GM18502 (cell line): ENCODE measurements around the gene SULT6B1.
A peak's percentile ranks its signal among the peaks of the same experiment; 100 is the strongest.
"Not testable (repeated sequence)": the region's sequence is repeated elsewhere in the genome, so short reads cannot be mapped to it uniquely, and the experiment has no call there.

Experiments
- ATAC-seq: cut with Tn5 transposase; IDR thresholded peaks from one replicate; pipeline ENCODE4 v1.9.1; 2021; ENCODE audit warnings: mild to moderate bottlenecking; ENCODE audit not compliant: unreplicated experiment, poor library complexity

Gene SULT6B1, protein sequence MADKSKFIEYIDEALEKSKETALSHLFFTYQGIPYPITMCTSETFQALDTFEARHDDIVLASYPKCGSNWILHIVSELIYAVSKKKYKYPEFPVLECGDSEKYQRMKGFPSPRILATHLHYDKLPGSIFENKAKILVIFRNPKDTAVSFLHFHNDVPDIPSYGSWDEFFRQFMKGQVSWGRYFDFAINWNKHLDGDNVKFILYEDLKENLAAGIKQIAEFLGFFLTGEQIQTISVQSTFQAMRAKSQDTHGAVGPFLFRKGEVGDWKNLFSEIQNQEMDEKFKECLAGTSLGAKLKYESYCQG

DNA sequence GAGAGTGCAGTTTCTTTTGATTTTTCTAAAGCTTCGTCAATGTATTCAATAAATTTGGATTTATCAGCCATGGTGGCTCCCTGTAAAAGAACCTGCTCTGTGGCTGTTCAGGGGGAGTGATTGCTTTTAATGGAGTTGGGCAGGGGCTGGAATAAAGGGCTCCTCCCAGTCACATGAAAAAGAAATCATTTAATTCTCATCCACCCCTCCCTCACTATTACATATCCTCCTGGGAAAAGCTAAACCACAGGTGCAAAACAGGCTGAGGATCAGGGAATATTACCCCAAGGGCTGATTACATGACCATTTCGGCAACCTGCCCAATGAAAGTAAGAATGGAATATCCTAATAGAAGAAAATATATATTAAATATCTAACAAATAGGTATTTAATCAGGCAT lies at the start of gene SULT6B1:
SULT6B1 (minus strand) TSS at position 101 of the 400 bp plus-strand sequence; CDS start at position 71, 30 bp downstream.
- ATAC-seq: no peak

- no peak for ATAC-seq
Measured at GRCh38 chr2:37232131-37232933, 43.9 kb upstream of the SULT6B1 start.

DNA sequence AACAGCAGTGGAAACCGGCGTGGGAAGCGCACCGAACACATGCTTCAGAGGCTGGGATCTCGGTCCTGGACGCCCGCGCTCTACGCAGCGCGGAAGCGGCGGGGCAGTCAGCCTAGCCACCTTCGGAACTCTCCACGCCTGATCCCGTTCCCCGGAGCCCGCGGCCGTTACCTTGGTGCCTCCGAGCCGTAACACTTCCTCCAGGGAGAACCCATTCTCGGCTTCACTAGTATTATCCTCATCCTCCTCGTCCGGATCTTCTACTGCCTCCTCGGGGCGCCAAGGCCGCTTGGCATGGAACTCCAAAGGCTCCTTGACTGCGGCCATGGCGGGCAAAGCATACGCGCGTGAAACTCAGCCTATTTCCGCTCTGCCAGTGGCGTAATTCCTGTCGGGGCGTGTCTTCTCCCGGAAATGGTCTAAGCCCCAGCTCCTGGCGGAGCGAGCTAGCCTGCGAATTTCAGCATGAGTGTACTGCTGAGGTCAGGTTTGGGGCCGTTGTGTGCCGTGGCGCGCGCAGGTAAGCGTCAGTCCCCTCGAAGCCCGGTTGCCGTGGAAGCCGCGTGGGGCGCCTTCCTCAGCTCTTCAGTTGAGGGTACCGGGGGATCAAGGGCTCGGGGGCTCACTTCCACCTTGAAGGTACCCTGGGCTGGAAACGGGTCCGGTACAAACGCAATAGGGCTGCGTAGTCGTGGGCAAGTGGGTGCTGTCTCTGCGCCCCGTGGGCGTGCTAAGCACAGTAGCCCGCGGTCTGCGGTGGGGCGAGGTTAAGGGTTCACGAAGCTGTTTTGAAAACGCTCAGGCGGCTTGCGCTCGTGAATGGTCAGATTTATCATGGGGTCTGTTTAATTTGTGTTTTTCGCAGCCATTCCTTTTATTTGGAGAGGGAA lies 43.0 kb upstream of the SULT6B1 start, which contains the start of the genes CEBPZ and NDUFAF7:
CEBPZ (minus strand) TSS at position 356 of the 890 bp plus-strand sequence; CDS start at position 327, 29 bp downstream.
NDUFAF7 (plus strand) TSS at position 418 of the 890 bp plus-strand sequence; CDS start at position 466, 48 bp downstream.
- peak; percentile 93 for ATAC-seq

DNA sequence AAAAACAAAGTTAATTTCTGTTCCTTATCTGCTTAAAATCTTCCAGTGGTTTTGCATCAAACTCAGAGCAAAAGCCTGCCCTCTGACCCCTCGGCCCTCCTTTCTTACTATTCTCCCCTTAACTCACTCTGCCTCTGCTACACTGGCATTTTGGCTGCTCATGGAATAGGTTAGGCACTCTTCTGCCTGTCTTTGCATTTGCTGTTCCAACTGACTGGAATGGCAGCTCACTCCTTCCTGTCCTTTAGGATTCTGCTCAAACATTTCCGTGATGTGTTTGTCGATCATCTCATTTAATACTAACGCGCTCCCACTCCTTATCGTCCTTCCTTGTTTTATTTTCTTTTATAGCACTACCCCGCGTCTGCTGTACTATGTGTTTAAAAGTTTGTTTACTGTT lies 42.1 kb upstream of the SULT6B1 start:
- ATAC-seq: no peak

DNA sequence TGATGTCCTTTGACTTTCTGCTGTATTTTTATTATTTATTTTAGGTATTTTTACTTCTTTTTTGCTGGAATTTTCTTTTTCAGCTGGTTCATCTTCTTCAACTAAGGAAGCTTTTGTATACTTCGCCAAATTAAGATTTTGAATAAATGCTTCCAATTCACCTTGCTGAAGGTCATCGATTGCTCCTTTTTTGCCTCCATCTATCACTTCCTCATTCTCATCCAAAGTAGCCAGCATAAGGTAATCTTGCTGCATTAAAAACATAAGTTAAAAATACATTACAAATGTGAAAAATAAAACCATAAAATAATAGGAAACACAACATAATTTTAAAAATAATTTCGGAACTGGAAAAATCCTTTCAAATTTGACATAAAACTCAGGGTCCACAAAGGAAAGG lies 40.3 kb upstream of the SULT6B1 start:
- ATAC-seq: no peak

DNA sequence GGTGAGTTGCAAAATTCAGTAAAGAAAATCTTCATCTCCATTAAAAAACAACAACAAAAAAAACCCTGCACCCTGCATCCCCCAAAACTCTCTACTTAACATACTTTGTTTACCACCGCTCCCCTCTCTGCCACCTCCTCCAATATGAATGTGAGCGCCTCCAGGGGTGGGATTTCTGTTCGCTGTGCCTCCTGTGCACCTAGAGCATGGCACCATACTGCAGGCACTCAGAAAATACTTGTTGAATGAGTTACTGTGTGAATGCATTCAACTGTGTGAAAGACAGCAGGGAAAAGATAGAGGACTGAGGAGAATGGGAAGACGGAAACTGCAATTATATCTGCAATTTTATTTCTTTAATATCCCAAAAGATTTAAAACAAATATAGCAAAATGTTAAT lies 38.4 kb upstream of the SULT6B1 start:
- no peak for ATAC-seq

- not testable (repeated sequence) for ATAC-seq
Measured at GRCh38 chr2:37225129-37225528, 36.7 kb upstream of the SULT6B1 start.

DNA sequence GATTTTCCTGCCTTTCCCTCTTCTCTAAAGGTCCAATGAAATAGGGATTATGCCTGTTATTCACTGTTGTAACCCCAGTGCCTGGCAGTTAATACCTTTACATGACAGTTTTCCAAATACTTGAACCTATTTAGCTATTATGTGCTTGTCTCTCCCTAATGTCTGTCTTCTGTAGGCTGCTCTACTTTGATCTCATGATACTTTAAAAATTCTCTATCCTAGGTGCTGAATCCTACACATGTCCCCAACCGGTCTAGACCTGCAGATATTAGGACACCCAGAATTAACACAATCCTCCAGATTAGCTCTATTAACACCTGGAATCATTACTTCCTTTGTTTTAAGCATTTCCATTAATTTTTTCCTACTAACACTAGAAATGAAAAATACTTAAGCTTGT lies 35.6 kb upstream of the SULT6B1 start:
- no peak for ATAC-seq

DNA sequence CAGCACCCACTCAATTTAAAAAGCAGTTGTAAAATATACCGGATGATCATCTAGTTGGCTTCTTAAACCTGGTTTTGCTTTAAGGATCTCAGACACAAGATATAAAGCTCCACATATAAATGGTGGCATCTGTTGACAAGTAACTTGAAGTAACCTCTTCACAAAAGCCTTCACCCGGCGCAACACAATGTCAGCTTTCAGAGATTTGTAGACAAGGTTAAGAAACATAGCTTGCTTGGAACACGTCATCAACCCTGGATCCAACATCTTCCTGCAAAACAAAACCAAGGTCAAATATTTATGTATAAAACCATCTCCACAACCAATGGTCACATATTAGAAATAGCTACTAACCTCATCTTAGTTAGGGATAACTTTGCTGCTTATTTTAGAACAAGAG lies 34.7 kb upstream of the SULT6B1 start:
- no peak for ATAC-seq

DNA sequence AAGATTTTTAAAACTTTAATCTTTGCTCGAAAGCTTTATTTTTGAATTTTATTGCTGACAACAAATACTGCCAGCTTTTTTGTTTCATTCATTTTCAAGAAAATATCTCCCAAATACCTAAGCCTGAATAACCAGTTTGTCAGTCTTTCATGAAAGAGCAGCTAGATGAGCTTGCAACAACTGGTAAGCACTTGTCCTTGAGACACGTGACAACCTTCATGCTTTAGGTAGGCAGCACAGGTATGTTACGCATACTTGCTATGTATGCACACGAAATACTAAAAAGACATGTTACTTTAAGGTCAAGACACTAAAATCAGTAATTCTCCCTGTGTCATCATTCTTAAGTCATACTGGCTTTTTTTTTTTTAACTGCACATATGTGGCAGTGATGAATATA lies 30.6 kb upstream of the SULT6B1 start:
- ATAC-seq: no peak

DNA sequence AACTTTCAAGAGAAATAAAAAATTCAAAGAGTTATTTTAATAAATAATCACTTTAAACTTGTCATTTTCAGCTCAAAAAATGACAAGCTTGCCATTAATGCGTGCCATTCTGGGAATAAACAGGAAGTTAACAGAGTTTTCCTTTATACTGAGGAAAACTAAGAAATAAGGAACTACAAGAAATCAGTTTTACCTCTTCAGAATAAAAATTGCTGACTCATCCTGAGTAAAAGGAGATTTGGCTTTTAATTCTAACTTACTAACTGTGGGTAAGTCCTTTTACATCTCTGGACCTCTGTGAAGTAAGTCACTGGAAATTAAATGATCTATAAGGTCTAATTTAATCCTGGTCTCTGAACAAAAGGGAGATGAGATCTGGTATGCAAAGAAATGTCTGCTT lies 26.8 kb upstream of the SULT6B1 start:
- no peak for ATAC-seq

DNA sequence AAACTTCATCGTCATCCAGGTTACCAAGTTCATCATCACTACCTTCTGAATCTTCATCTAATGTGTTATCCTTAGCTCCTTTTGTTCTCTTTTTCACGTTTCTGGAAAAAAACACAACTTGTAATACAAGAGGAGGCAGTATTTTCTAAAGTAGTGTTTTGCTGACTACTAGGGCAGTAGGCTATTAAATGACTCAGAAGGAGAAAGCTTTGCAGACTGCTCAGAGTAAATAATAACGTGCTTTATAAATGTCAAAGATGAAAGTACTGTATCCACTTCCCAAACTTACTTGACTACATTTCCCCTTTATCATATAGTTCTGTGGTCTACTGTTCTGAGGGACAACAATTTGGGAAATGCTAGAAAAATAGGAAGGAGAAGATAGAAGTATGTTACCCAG lies 23.5 kb upstream of the SULT6B1 start:
- ATAC-seq: no peak

GRCh38 chr2:37211212-37211611 lies 22.7 kb upstream of the SULT6B1 start:
- no peak for ATAC-seq

GRCh38 chr2:37206760-37207159 lies 18.3 kb upstream of the SULT6B1 start:
- ATAC-seq: not testable (repeated sequence)

DNA sequence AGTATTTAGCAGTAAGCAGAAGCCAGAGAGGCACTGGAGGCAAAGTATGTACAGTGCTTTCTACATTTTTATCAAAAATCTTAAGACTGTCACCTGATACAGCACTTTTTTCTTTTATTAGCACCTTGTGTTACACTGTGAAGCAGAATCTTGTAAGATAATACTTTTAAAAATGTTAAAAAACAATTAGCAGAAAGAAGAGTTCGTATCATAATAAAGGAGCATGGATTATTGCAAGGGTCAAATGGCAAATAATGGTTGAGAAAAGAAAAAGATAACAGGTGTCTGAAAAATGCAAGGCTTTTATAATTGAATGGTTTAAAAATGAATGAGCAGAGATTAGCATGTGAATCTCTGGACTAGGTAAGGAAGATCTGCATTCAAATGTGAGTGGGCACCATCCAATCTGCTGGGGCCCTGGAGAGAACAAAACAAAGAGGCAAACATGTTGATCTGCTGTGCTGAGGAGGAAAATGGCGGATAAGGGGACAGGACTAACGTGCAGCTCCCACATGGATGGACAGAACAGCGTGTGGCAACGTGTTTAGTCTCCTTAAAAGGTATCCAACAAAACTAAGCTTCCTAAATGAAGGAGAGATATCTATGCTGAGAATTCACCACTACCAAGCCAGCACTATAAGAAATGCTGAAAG lies 17.3 kb upstream of the SULT6B1 start:
- no peak for ATAC-seq

- not testable (repeated sequence) for ATAC-seq
Measured at GRCh38 chr2:37205071-37205661, 16.7 kb upstream of the SULT6B1 start.

DNA sequence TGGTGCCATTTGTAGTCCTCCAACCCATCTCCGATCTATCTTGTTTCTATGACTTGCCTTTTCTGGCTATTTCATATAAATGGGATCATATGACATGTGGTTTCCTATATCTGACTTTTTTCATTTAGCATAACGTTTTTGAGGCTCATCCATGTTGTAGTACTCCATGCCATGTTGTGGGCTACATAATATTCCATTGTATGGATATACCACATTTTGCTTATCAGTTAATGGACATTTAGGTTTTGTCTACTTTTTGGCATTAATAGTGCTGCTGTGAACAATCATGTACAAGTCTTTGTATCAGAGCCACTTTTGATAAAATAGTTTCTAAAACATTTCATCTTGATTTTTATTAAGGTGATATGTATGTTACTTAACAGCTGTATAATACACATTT lies 15.2 kb upstream of the SULT6B1 start:
- ATAC-seq: no peak

DNA sequence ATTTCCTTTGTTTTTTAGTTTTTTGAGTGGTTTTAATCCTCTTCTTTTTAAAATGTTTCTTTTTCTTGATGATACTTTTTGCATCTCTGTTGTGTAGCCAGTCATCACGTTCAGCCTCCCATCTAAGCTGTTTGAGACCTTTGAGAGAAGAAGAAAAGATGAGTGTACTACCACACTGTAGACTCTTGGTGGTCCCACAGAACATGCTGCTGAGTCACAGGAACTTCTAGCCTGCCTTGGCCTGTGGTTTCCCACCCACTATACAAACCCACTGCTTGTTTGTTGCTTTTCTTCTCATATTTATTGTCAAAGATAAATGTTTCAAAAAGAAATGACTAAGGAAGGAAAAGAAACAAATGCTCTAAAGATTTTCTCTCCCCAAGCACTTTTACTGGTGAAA lies 13.3 kb upstream of the SULT6B1 start:
- ATAC-seq: no peak

DNA sequence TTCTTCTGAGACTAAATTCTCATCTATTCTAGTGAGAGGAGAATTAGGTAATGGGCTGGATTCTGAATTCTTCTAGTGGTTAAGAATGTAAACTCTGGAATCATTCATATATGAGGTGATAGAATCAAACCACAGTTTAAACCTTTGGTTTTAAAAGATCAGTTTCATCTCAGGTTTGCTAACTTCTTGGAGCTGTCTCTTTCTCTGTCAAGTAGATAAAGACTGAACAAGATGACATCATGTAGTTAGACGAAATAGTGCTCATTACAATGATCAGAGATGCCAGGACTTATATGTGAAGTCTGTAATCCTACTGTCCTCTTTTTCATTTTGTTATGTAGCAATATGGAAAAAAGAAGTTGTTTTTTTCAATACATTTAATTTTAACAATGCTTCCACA lies 12.7 kb upstream of the SULT6B1 start:
- no peak for ATAC-seq

DNA sequence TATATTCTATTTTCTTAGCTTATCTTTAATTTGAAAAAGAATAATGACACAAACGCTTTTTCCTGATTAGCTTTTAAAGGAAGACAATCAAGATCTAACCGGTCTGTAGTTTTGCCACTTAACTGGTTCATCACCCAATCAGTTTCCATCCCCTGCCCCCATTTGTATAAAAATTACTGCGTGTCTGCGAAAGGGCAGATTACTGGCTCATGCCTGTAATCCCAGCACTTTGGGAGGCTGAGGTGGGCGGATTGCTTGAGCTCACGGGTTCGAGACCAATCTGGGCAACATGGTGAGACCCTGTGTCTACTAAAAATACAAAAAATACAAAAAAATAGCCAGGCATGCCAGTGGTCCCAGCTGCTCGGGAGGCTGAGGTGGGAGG lies 10.2 kb upstream of the SULT6B1 start:
- ATAC-seq: no peak
